PFSK-1 (cell line): ENCODE results near the gene RAB6A.

Source experiments
- FOXP2 ChIP-seq: optimal IDR thresholded peaks from 2 replicates; pipeline ENCODE3; 2011; ENCODE audit warnings: borderline replicate concordance, control low read depth, inconsistent platforms; ENCODE audit not compliant: insufficient read depth; ENCODE audit errors: extremely low read length, extremely low read depth
- POLR2AphosphoS5 ChIP-seq: IDR thresholded peaks from 2 replicates; pipeline ENCODE4 v1.6.1; 2012; ENCODE audit warnings: low read depth, mild to moderate bottlenecking, control low read depth, low read length, moderate library complexity
- SIN3A ChIP-seq: IDR thresholded peaks from 2 replicates; pipeline ENCODE4 v1.6.1; 2012; ENCODE audit warnings: mild to moderate bottlenecking, low read length, moderate library complexity, borderline replicate concordance; ENCODE audit not compliant: insufficient read depth
- TAF1 ChIP-seq: IDR thresholded peaks from 2 replicates; pipeline ENCODE4 v1.6.1; 2012; ENCODE audit warnings: low read length, control low read depth, borderline replicate concordance; ENCODE audit not compliant: insufficient read depth
- TF ChIP-seq, protein P1 (sequence below), 2 experiments: IDR thresholded peaks; 2 replicates each; pipeline versions ENCODE4 v1.6.1 to v1.8.0; 2011 to 2012; ENCODE audit warnings: low read depth in 2 of 2, low read length in 2 of 2, control low read depth in 1 of 2, inconsistent platforms in 1 of 2, mild to moderate bottlenecking in 1 of 2, moderate library complexity in 1 of 2; ENCODE audit not compliant: insufficient read depth in 1 of 2

RAB6A gene

GRCh38 chr11:73734993-73735392 lies 25.9 kb downstream of the RAB6A start:
- TF ChIP-seq POLR2AphosphoS5, result no peak
- no peak for TF ChIP-seq SIN3A
- no peak for TF ChIP-seq TAF1
- no peak for TF ChIP-seq FOXP2
- TF ChIP-seq, protein P1, sequence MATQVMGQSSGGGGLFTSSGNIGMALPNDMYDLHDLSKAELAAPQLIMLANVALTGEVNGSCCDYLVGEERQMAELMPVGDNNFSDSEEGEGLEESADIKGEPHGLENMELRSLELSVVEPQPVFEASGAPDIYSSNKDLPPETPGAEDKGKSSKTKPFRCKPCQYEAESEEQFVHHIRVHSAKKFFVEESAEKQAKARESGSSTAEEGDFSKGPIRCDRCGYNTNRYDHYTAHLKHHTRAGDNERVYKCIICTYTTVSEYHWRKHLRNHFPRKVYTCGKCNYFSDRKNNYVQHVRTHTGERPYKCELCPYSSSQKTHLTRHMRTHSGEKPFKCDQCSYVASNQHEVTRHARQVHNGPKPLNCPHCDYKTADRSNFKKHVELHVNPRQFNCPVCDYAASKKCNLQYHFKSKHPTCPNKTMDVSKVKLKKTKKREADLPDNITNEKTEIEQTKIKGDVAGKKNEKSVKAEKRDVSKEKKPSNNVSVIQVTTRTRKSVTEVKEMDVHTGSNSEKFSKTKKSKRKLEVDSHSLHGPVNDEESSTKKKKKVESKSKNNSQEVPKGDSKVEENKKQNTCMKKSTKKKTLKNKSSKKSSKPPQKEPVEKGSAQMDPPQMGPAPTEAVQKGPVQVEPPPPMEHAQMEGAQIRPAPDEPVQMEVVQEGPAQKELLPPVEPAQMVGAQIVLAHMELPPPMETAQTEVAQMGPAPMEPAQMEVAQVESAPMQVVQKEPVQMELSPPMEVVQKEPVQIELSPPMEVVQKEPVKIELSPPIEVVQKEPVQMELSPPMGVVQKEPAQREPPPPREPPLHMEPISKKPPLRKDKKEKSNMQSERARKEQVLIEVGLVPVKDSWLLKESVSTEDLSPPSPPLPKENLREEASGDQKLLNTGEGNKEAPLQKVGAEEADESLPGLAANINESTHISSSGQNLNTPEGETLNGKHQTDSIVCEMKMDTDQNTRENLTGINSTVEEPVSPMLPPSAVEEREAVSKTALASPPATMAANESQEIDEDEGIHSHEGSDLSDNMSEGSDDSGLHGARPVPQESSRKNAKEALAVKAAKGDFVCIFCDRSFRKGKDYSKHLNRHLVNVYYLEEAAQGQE (IDR thresholded peaks at IDR 0.05; ENCODE audit: insufficient read depth in 1 of 2, low read depth in 2 of 2, low read length in 2 of 2), result no peak

- TF ChIP-seq TAF1 (no peak), SIN3A (no peak), FOXP2 (no peak), POLR2AphosphoS5 (no peak)
- TF ChIP-seq, protein P1 (IDR thresholded peaks at IDR 0.05; ENCODE audit: insufficient read depth in 1 of 2, low read depth in 2 of 2, low read length in 2 of 2), result no peak
These were observed 31.2 kb downstream of the RAB6A start for GRCh38 chr11:73729594-73730206.

DNA sequence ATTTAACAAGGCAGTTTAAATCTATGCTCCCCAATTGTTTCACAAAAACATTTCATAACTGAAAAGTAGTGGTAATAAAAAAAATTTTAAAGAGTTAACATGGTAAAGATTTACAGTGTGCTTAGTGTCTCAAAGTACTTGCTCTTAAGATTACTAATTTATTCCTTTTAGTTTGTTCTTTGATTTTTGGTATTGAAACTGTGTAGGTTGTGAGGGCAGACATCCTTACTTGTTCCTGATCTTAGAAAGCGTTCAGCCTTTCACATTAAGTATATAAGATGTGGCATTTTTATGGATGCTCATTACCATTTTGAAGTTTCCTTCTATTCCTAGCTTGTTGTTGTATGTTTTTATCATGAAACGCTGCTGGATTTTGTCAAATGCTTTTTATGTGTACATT lies 32.9 kb downstream of the RAB6A start:
- TF ChIP-seq FOXP2 (no peak), SIN3A (no peak), POLR2AphosphoS5 (no peak), TAF1 (no peak)
- TF ChIP-seq, protein P1 (IDR thresholded peaks at IDR 0.05; ENCODE audit: insufficient read depth in 1 of 2, low read depth in 2 of 2, low read length in 2 of 2), result no peak

DNA sequence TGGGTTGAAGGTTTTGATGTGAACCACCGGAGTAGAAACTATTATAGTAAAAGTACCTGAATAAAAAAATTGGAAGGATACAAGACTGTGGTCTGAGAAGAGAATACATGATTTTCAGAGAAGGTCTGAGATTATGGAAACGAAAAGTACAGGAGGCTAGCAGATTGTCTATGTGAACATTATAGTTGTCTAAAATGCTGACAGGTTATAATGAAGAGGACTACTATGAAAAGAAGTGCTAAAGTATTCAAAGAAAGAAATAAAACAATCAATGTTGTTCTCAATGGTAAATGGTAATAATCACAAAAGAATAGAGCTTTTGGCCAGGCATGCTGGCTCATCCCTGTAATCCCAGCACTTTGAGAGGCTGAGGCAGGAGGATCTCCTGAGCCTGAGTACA lies 34.0 kb downstream of the RAB6A start:
- no peak for TF ChIP-seq FOXP2
- no peak for TF ChIP-seq TAF1
- TF ChIP-seq POLR2AphosphoS5, result no peak
- TF ChIP-seq, protein P1 (IDR thresholded peaks at IDR 0.05; ENCODE audit: insufficient read depth in 1 of 2, low read depth in 2 of 2, low read length in 2 of 2), result no peak
- TF ChIP-seq SIN3A, result no peak
